Measurements from ENCODE around the gene TGFA.

DNA sequence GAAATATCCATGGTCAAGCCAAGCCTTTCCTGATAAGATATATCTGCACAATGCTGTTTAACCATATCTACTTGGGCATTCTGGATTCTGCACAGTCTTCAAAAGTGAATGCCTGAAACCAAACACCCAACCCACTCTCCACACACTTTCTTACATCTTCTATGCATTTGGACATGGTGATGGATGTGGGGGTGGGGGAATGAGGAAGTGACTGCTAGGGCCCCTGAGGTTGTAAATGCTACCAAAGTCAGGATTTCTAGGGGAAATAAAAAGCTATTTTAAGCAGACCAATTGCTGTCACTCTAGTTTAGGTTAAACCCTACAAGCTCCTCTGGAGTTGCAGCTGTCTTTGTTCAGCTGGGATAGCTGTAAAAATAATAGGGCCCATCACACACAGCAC is 26.7 kb upstream of the TGFA start:
- TF ChIP-seq, protein P1, sequence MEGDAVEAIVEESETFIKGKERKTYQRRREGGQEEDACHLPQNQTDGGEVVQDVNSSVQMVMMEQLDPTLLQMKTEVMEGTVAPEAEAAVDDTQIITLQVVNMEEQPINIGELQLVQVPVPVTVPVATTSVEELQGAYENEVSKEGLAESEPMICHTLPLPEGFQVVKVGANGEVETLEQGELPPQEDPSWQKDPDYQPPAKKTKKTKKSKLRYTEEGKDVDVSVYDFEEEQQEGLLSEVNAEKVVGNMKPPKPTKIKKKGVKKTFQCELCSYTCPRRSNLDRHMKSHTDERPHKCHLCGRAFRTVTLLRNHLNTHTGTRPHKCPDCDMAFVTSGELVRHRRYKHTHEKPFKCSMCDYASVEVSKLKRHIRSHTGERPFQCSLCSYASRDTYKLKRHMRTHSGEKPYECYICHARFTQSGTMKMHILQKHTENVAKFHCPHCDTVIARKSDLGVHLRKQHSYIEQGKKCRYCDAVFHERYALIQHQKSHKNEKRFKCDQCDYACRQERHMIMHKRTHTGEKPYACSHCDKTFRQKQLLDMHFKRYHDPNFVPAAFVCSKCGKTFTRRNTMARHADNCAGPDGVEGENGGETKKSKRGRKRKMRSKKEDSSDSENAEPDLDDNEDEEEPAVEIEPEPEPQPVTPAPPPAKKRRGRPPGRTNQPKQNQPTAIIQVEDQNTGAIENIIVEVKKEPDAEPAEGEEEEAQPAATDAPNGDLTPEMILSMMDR (IDR thresholded peaks at IDR 0.05) = no peak
- TF ChIP-seq POLR2AphosphoS5 (IDR thresholded peaks at IDR 0.05) = no peak
